ENCODE data around the gene HIPK2.

Gene HIPK2

GRCh38 chr7:139645572-139646523, 131.9 kb downstream of the HIPK2 start:
- DNase-seq = peak; percentile 14

- no peak for DNase-seq
These were observed 133.7 kb downstream of the HIPK2 start for GRCh38 chr7:139643951-139644585.

- DNase-seq = no peak
These were observed 135.5 kb downstream of the HIPK2 start for GRCh38 chr7:139642283-139642682.

GRCh38 chr7:139641337-139641992, 136.3 kb downstream of the HIPK2 start:
- no peak for DNase-seq

GRCh38 chr7:139640681-139641080, 137.1 kb downstream of the HIPK2 start:
- no peak for DNase-seq

GRCh38 chr7:139639563-139639962, 138.2 kb downstream of the HIPK2 start:
- DNase-seq = no peak

GRCh38 chr7:139635526-139636302, 142.1 kb downstream of the HIPK2 start:
- DNase-seq = no peak

- no peak for DNase-seq
These were observed 143.7 kb downstream of the HIPK2 start for GRCh38 chr7:139634087-139634486.

GRCh38 chr7:139631520-139632031, 146.2 kb downstream of the HIPK2 start:
- no peak for DNase-seq

GRCh38 chr7:139630643-139631519, 146.9 kb downstream of the HIPK2 start:
- no peak for DNase-seq

GRCh38 chr7:139629392-139630082, 148.3 kb downstream of the HIPK2 start:
- no peak for DNase-seq

GRCh38 chr7:139627831-139628230, 150.0 kb downstream of the HIPK2 start:
- DNase-seq = no peak

- no peak for DNase-seq
These were observed 151.0 kb downstream of the HIPK2 start for GRCh38 chr7:139626817-139627216.

- DNase-seq = no peak
These were observed 154.3 kb downstream of the HIPK2 start for GRCh38 chr7:139623518-139623917.

GRCh38 chr7:139620676-139621344, 157.0 kb downstream of the HIPK2 start:
- DNase-seq = no peak

- DNase-seq = peak; percentile 10
These were observed 158.5 kb downstream of the HIPK2 start for GRCh38 chr7:139619367-139619657.

- DNase-seq = no peak
These were observed 159.1 kb downstream of the HIPK2 start for GRCh38 chr7:139618482-139619366.

GRCh38 chr7:139617074-139617473, 160.7 kb downstream of the HIPK2 start:
- no peak for DNase-seq

GRCh38 chr7:139614886-139615285, 162.9 kb downstream of the HIPK2 start:
- DNase-seq = no peak

Data from kidney glomerular epithelial cell (primary cell).